Measurements from ENCODE around the gene MYO5C. TPM values are rescaled to one million over a fixed set of nuclear protein-coding genes. Genes with fewer than 3 reads are reported as not detected.
A peak's percentile ranks its signal among the peaks of the same experiment; 100 is the strongest.

Gene MYO5C
- total and polyA plus RNA-seq, 2 of the 8 experiments (the other 6 are each of a cell fraction or from before 2014, with no cell fraction given) = 8.2 to 26.7 TPM

GRCh38 chr15:52294881-52295420 lies 653 bp downstream of the MYO5C start:
- no peak overlapping the region for H3K27ac ChIP-seq (ENCODE audit: low read depth, low read length)
- ChIA-PET CTCF (ENCODE audit: partially characterized antibody) (interaction anchor here (0.7 to 2.0 kb wide), 4 partner anchors 15 to 441 kb away, joined by 3 to 6 read pairs (median 4); no protein-coding TSS in a partner anchor), POLR2A (ENCODE audit: partially characterized antibody) (interaction anchor here (0.6 to 1.4 kb wide), 10 partner anchors 7 to 116 kb away, joined by 3 to 6 read pairs (median 4); no protein-coding TSS in a partner anchor)
- H3K4me3 ChIP-seq (ENCODE audit: extremely low read depth in 1 of 4, insufficient read depth in 2 of 4, low read depth in 3 of 4, low read length in 4 of 4) = peak overlapping the region; percentile 61 to 74 (median 66)
- no peak for DNase-seq (ENCODE audit: low read depth in 1 of 2, low spot score in 2 of 2)
- no peak overlapping the region for H2AK5ac ChIP-seq (ENCODE audit: low read depth, low read length)
- H3K79me1 ChIP-seq (ENCODE audit: low read depth, low read length) = peaks cover 6% of the 10 kb centered on the region; the same call in 1 of the 2 replicates
- no peak overlapping the region for H3K4ac ChIP-seq (replicated peaks; ENCODE audit: insufficient read length, low read depth, low read length)
- H3K79me2 ChIP-seq (ENCODE audit: control insufficient read depth in 1 of 2, insufficient read depth in 2 of 2, low read length in 2 of 2) = no peaks in the 10 kb centered on the region
- no peaks in the 10 kb centered on the region for H3K27me3 ChIP-seq (replicated peaks in 1 of 4; ENCODE audit: control insufficient read depth in 3 of 4, extremely low read depth in 1 of 4, insufficient read depth in 3 of 4, low read length in 3 of 4)
- H3K9me3 ChIP-seq (ENCODE audit: insufficient read depth in 2 of 2, low read depth in 1 of 2, low read length in 1 of 2) = no peaks in the 10 kb centered on the region
- peak overlapping the region; percentile 85; the same call in 1 of the 2 replicates for H4K8ac ChIP-seq (ENCODE audit: extremely low read depth, insufficient read depth, low read length)
- peaks cover 0 to 2% of the 10 kb centered on the region in 2 experiments for H4K20me1 ChIP-seq (replicated peaks in 1 of 2; ENCODE audit: control insufficient read depth in 1 of 2, insufficient read depth in 2 of 2, low read length in 2 of 2)
- no peak overlapping the region for H2AFZ ChIP-seq (ENCODE audit: low read length)
- peak overlapping the region in 3 of 4 experiments; percentile 2 to 62 (median 60); a peak in 5 of 7 replicates for H3K9ac ChIP-seq (replicated peaks in 1 of 4; ENCODE audit: extremely low read depth in 1 of 4, low read depth in 3 of 4, low read length in 3 of 4)
- TF ChIP-seq CHD1 (IDR thresholded peaks at IDR 0.05; ENCODE audit: low read depth, low read length) = no peak
- peak; percentile 19 for TF ChIP-seq ASH2L (IDR thresholded peaks at IDR 0.05; ENCODE audit: low read length)
- H3K4me2 ChIP-seq (ENCODE audit: insufficient read depth in 1 of 2, low read depth in 2 of 2, low read length in 2 of 2) = peak overlapping the region; percentile 83
- no peak for FAIRE-seq
- H4K91ac ChIP-seq (replicated peaks; ENCODE audit: insufficient read length, low read length) = peak overlapping the region; percentile 52
- H3K56ac ChIP-seq (replicated peaks; ENCODE audit: insufficient read length, low read depth, low read length) = no peak overlapping the region
- H3K23ac ChIP-seq (ENCODE audit: insufficient read length) = no peak overlapping the region
- peaks cover 0 to 2% (median 0%) of the 10 kb centered on the region in 4 experiments; a peak in 2 of 7 replicates for H3K4me1 ChIP-seq (replicated peaks in 1 of 4; ENCODE audit: control insufficient read depth in 3 of 4, insufficient read depth in 4 of 4, low read length in 3 of 4)
- H3K23me2 ChIP-seq (ENCODE audit: low read depth, low read length) = peaks cover 3% of the 10 kb centered on the region; the same call in 1 of the 2 replicates
- 14% methylated on average over 23 of the region's 32 CpGs; no CpG with 5 or more reads in 1 of the 2 experiments for WGBS, 2 experiments (ENCODE audit: extremely low coverage in 1 of 2, insufficient coverage in 1 of 2, insufficient read length in 1 of 2, insufficient replicate concordance in 2 of 2, low coverage in 1 of 2, low lambda C conversion rate in 2 of 2, missing lambda C conversion rate in 1 of 2)
- no peak overlapping the region for H2BK12ac ChIP-seq (ENCODE audit: low read depth, low read length)
- H2BK20ac ChIP-seq (ENCODE audit: low read length) = no peak overlapping the region
- H3K14ac ChIP-seq (ENCODE audit: insufficient read length) = no peak overlapping the region
- H3K36me3 ChIP-seq (ENCODE audit: control insufficient read depth in 2 of 4, insufficient read depth in 4 of 4, low read length in 3 of 4) = peaks cover 0 to 8% (median 0%) of the 10 kb centered on the region in 4 experiments; a peak in 3 of 8 replicates
- H2BK5ac ChIP-seq (ENCODE audit: low read depth, low read length) = no peak overlapping the region
- H2BK15ac ChIP-seq (ENCODE audit: low read length) = no peak overlapping the region
- peak overlapping the region; percentile 6 for H4K5ac ChIP-seq (ENCODE audit: insufficient read length, low read depth, low read length)
- 0 out of 2 replicates have a peak overlapping the region, but pooled peaks have one; percentile 14 for H3K18ac ChIP-seq (ENCODE audit: extremely low read depth, low read length)
- peak overlapping the region; percentile 34 for H2BK120ac ChIP-seq (replicated peaks; ENCODE audit: low read depth, low read length)

Measured in H1 (cell line).